CD4-positive, alpha-beta T cell treated with Interferon alpha-2 for 1 hour (primary cell): Measurements from ENCODE around the gene CD151.
A peak's percentile ranks its signal among the peaks of the same experiment; 100 is the strongest.

Source experiments
- DNase-seq, 2 donors: peaks; one replicate each; pipeline ENCODE4 v3.0.0-alpha.2; 2020 to 2022

CD151 gene

GRCh38 chr11:815675-816432, 16.9 kb upstream of the CD151 start:
- DNase-seq = no peak

GRCh38 chr11:816433-816779, 16.3 kb upstream of the CD151 start:
- no peak for DNase-seq

- no peak for DNase-seq
These were observed 14.2 kb upstream of the CD151 start, which contains the start of gene PNPLA2 for GRCh38 chr11:818396-819128. Gene PNPLA2 (plus strand): TSS chr11:818914. CDS start chr11:819719, 805 bp downstream.

DNA sequence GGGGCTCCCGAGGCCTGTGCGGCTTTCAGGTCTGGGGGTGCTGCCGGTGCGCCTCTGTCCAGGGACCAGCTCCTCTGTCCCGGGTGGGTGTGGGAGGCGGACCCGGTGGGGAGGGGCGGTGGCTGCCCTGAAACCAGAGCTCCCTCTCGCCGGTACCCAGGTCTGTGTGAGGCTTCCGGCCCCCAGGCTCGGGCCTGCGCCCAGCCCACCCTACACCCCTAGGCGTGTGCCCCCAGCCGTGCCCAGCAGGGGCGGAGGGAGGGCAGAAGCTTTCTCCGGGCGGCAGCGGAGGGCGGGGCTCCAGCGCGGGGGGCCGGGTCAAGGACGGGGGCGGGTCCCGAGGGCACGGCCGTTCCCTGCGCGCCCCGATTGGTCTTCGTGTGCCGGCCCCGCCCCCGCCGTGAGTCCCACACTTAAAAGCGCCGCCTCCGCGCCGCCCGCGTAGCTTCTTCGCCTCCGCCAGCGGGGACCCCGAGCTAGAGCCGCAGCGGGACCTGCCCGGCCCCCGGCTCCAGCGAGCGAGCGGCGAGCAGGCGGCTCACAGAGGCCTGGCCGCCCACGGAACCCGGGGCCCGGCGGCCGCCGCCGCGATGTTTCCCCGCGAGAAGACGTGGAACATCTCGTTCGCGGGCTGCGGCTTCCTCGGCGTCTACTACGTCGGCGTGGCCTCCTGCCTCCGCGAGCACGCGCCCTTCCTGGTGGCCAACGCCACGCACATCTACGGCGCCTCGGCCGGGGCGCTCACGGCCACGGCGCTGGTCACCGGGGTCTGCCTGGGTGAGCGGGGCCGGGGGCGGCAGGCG, 13.4 kb upstream of the CD151 start:
- DNase-seq = peak; percentile 92 to 95

DNA sequence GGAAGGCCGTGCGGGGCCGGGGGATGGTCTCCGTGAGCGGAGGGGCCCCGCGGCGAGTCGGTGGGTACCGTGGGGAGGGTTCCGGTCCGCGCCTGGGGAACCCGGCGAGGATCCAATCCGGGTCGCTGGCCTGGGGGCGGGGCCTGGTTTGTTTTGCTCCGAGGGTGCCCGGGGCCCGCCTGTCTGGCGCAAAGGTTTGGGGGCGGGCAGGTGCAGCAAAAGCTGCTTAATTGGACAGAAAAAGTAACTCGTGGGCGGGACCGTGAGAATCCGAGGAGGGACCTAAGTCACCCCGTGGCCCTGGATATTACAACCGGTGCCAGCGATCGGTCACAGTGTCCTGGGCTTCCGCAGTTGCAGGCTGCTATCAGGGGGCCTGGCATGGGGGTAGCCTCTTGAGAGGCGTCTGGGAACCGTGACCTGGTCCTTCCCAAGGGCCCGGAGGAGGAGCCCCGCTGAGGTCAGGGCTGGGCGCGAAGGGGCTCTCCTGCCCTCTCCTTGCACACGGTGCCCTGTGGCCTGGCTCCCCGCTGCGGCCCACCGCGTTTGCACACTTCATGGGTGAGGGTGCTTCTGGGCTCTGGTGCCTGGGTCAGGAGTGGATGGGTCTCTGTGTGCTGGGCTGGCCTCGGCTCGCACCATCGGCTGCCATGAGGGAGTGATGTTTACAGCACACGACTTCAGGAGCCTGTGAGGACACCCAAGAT, 12.7 kb upstream of the CD151 start:
- peak; percentile 95 to 96 for DNase-seq

DNA sequence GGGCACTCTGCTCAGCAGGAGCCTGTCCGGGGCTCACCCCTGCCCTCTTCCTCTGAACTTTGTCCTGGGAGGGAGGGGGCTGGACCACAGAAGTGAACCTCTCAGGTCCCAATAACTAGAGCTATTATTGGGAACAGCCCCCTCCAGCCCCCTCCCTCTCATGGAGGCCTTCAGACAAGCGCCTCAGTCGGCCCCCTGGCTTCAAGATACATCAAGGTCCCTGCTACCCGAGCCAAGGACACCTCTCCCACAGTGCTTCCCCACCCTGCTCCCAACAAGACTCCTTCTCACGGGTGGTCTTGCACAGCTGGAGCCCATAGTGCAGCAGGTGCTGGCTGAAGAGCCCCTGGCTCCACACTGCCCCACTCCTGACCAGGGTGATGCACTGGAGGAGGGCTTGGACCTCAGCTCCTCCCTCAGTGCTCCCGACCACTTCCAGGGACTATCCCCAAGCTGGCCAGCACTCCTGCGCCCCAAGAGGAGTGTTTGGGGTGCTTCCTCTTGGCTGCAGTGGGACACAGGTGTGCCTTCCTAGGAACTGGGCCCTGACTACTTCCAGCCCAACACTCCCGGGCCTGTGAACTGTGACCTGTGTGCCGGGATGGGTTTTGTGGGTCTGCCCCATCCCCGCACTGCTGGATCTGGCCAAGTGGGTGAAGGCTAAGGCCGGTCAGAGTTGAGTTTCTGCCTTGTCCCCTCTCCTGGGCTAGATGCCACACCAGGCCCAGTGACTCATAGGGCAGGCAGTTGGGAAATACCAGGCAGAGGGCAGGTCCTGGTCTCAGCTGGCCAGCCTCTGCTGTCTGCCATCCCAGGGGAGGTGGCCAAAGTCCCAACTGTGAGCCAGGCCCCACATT, 11.9 kb upstream of the CD151 start:
- peak in 1 of 2 donors; percentile 58 for DNase-seq

- peak in 1 of 2 donors; percentile 35 for DNase-seq
These were observed 11.0 kb upstream of the CD151 start for GRCh38 chr11:821512-822371.

GRCh38 chr11:823441-824291, 9.1 kb upstream of the CD151 start:
- no peak for DNase-seq

GRCh38 chr11:824292-824880, 8.4 kb upstream of the CD151 start:
- DNase-seq = no peak

DNA sequence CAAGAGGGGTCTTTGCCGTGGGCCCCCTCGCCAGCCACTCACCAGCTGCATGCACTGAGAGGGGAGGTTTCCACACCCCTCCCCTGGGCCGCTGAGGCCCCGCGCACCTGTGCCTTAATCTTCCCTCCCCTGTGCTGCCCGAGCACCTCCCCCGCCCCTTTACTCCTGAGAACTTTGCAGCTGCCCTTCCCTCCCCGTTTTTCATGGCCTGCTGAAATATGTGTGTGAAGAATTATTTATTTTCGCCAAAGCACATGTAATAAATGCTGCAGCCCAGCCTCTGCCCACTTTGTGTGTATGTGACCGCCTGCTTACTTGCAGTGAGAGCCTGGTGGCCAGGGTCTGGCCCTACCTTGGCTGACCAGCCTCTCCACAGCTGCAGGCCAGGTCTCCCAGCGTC, 7.8 kb upstream of the CD151 start:
- DNase-seq = no peak

- no peak for DNase-seq
These were observed 7.2 kb upstream of the CD151 start for GRCh38 chr11:825366-826226.

DNA sequence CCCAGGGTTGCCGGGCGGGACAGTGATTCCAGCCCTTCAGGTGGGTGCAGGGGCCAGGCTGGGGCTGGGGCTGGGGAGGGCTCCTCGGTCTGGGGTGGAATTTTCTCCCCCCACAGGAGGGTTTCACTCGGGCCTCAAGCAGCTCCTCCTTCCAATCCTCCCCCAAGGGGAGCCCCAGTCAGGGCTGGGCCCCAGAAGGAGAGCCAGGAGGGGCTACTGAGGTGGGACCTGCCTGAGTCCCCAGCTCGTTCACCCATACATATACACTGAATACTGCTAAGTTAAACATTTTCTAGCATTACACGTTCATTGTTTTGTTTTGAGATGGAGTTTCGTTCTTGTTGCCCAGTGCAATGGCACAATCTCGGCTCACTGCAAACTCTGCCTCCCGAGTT, 6.5 kb upstream of the CD151 start:
- DNase-seq = no peak

- DNase-seq = no peak
These were observed 6.0 kb upstream of the CD151 start for GRCh38 chr11:826836-827145.

- DNase-seq = no peak
These were observed 5.4 kb upstream of the CD151 start for GRCh38 chr11:827146-827896.

DNA sequence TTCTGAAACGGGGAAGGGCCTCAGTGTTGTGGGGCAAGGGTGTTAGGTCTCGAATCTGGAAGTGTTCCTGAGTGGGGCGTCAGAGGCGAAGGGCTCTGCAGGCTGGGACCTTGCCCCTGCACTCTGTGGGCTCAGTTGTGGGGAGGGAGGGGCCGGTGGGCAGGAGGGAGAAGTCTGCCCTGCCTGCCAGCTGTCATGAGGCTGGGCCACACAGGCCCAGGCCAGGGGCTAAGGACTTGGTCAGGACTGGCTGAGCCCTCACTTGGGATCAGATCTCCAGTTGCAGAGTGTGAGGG, 4.9 kb upstream of the CD151 start, which contains the start of gene CRACR2B:
Gene CRACR2B, plus strand, starts transcription at position 23 of the 296 bp plus-strand sequence. CDS start 689 bp downstream, outside the sequence.
- DNase-seq = no peak

GRCh38 chr11:828506-829175, 4.1 kb upstream of the CD151 start:
- no peak for DNase-seq

DNA sequence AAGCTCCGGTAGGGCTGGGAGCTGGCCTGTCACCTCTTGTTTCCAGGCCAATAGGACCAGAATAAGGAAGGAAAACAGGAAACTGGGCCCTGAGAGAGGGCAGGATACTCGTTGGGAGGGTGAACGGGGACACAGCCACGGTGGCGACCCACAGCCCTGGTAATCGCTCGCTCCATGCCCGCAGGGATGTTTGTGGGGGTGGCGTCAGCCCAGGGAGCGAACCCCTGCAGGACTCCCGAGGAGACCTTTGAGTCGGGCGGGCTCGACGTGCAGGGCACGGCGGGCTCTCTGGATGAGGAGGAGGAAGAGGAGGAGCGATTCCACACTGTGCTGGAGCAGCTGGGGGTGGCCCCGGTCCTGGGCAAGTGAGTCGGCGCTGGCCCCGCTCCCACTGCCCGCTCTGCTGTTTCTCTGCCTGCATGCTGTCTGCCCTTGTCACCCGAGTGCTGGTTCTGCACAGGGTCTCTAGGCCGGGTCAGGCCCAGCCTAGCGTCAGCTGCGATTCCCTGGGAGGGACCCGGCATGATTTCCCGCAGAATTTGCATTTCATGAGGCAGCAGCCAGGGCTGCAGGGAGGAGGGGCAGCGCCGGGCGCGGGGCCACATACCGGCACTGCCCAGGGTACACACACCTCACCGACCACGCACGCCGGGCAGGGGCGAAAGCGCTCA, 3.4 kb upstream of the CD151 start:
- DNase-seq = no peak
